GM21390 (cell line): ENCODE measurements around the gene LSM7.
"Not testable (repeated sequence)": the region's sequence is repeated elsewhere in the genome, so short reads cannot be mapped to it uniquely, and the experiment has no call there.

Source experiments
- ATAC-seq: cut with Tn5 transposase; IDR thresholded peaks from one replicate; pipeline ENCODE4 v1.9.1; 2021; ENCODE audit not compliant: unreplicated experiment

The LSM7 gene

GRCh38 chr19:2355168-2356035 lies 27.0 kb upstream of the LSM7 start:
- ATAC-seq, result no peak

- no peak for ATAC-seq
Measured at GRCh38 chr19:2354670-2355069, 26.3 kb upstream of the LSM7 start.

GRCh38 chr19:2353887-2354592 lies 25.7 kb upstream of the LSM7 start:
- ATAC-seq, result no peak

- ATAC-seq, result no peak
Measured at GRCh38 chr19:2353159-2353886, 24.9 kb upstream of the LSM7 start.

- no peak for ATAC-seq
Measured at GRCh38 chr19:2352121-2352520, 23.7 kb upstream of the LSM7 start.

- no peak for ATAC-seq
Measured at GRCh38 chr19:2351591-2351990, 23.2 kb upstream of the LSM7 start.

- no peak for ATAC-seq
Measured at GRCh38 chr19:2350656-2351055, 22.3 kb upstream of the LSM7 start.

GRCh38 chr19:2349818-2350217 lies 21.4 kb upstream of the LSM7 start:
- ATAC-seq, result not testable (repeated sequence)

- no peak for ATAC-seq
Measured at GRCh38 chr19:2345794-2346663, 17.6 kb upstream of the LSM7 start.

- ATAC-seq, result no peak
Measured at GRCh38 chr19:2345076-2345475, 16.7 kb upstream of the LSM7 start.

GRCh38 chr19:2344381-2344870 lies 16.0 kb upstream of the LSM7 start:
- no peak for ATAC-seq

GRCh38 chr19:2343289-2343982 lies 15.1 kb upstream of the LSM7 start:
- no peak for ATAC-seq

GRCh38 chr19:2342656-2343288 lies 14.4 kb upstream of the LSM7 start:
- no peak for ATAC-seq

- no peak for ATAC-seq
Measured at GRCh38 chr19:2341982-2342381, 13.6 kb upstream of the LSM7 start.

- ATAC-seq, result no peak
Measured at GRCh38 chr19:2341244-2341751, 12.9 kb upstream of the LSM7 start.

- ATAC-seq, result no peak
Measured at GRCh38 chr19:2340496-2341243, 12.3 kb upstream of the LSM7 start.

GRCh38 chr19:2339644-2340310 lies 11.4 kb upstream of the LSM7 start:
- ATAC-seq, result no peak
